ENCODE data around the gene PTPN5. TPM values are rescaled to one million over a fixed set of nuclear protein-coding genes. Genes with fewer than 3 reads are reported as not detected.

The PTPN5 gene
- total RNA-seq, 1 donor from 2014 or later = not detected

DNA sequence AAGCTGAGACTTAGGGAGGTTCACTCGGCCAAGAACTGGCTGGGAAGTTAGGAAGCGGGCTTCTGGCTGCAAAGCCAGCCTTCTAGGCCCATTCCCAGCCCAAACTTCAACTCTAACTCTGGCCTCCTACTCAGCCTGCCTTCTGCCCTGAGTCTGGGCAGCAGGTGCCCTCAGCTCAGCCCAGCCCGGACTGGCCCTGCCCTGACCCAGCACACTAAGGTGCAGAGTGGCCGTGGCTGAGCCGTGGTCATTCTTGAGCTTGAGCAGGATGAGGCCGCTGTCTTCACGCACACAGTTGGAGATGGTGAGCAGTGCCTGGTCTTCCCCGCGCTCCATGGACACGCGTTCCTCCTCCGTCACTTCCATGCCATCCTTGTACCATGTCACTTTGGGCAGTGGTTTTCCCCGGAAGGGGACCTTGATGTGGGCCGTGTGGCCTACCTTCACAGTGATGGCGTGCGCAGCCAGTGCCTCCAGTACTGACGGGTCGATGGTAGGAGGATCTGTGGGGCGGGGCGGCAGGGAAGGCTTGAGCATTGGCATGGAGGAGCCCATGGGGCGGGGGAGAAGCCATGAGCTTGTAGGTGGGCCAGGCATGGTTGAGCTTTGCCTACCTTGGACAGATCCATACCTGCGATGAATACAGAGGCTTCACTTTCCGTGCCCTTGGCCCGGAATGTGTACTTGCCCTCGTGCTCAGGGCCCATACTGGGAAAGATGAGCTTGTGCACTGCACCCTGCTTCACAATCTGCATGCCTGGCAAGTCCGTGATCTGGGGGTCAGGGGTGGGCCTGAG, 77.8 kb downstream of the PTPN5 start:
- H3K36me3 Mint-ChIP-seq (ENCODE audit: low read depth) = no peaks in the 10 kb centered on the region
- H3K4me3 Mint-ChIP-seq (ENCODE audit: low read depth) = no peak overlapping the region
- no peak for DNase-seq (ENCODE audit: low spot score)
- H3K27me3 Mint-ChIP-seq (ENCODE audit: low read depth) = peaks cover 16% of the 10 kb centered on the region
- H3K9me3 Mint-ChIP-seq = no peaks in the 10 kb centered on the region
- H3K27ac Mint-ChIP-seq = no peak overlapping the region
- H3K4me1 Mint-ChIP-seq (ENCODE audit: low read depth) = no peaks in the 10 kb centered on the region
- intact Hi-C loops (cut with micrococcal nuclease) = no loop called here

DNA sequence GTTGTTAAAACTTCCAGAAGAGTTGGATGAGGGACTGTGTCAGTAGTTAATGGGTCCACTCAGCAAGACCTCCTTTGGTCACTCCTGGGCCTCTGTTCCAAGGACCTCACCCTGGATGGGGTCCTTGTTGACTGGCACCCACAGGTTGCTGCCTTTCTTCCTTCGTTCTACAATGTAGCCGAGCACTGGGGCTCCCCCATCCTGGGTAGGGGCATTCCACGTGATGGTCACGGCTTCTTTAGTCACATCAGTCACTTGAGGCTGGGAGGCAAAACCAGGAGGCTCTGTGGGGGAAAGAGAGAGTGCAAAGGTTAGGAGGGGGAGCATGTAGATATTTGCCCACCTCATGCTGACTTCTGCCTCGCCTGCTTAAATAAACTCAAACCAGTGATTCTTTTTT, 81.1 kb downstream of the PTPN5 start:
- intact Hi-C loops (cut with micrococcal nuclease) = no loop called here
- no peak overlapping the region for H3K4me3 Mint-ChIP-seq (ENCODE audit: low read depth)
- no peak overlapping the region for H3K27ac Mint-ChIP-seq
- no peaks in the 10 kb centered on the region for H3K36me3 Mint-ChIP-seq (ENCODE audit: low read depth)
- H3K9me3 Mint-ChIP-seq = no peaks in the 10 kb centered on the region
- peaks cover 10% of the 10 kb centered on the region for H3K4me1 Mint-ChIP-seq (ENCODE audit: low read depth)
- DNase-seq (ENCODE audit: low spot score) = no peak
- peaks cover 31% of the 10 kb centered on the region for H3K27me3 Mint-ChIP-seq (ENCODE audit: low read depth)

- intact Hi-C loops (cut with micrococcal nuclease) = no loop called here
- DNase-seq (ENCODE audit: low spot score) = no peak
- H3K4me1 Mint-ChIP-seq (ENCODE audit: low read depth) = peaks cover 16% of the 10 kb centered on the region
- H3K27ac Mint-ChIP-seq = no peak overlapping the region
- no peak overlapping the region for H3K4me3 Mint-ChIP-seq (ENCODE audit: low read depth)
- H3K27me3 Mint-ChIP-seq (ENCODE audit: low read depth) = peaks cover 42% of the 10 kb centered on the region
- no peaks in the 10 kb centered on the region for H3K36me3 Mint-ChIP-seq (ENCODE audit: low read depth)
- no peaks in the 10 kb centered on the region for H3K9me3 Mint-ChIP-seq
These were observed 82.2 kb downstream of the PTPN5 start for GRCh38 chr11:18709414-18709813.

DNA sequence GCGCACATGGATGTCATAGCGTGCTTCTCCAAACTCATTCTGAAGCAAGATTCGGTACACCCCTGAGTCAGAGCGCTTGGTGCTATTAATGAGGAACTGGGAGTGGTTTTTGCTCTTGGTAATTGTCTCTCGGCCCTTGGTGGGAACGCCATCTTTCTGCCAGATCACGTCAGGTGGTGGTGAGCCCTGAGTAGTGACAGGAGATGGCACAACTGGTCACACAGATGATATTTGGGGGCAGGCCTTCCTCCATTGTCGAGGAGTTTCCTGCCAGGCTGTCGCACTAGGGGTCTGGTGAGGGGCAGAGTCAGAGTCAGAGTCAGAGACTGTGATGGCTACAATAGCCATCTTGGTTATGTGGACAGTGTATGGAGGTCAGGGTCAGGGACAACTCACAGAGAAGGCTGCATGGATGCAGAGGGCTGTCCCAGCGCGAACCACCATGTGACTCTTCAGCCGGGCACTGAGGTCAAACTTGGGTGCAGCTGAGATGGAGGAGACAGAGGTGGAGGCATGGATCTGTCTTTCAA, 83.7 kb downstream of the PTPN5 start:
- peaks cover 16% of the 10 kb centered on the region for H3K4me1 Mint-ChIP-seq (ENCODE audit: low read depth)
- no peak overlapping the region for H3K4me3 Mint-ChIP-seq (ENCODE audit: low read depth)
- DNase-seq (ENCODE audit: low spot score) = no peak
- H3K27me3 Mint-ChIP-seq (ENCODE audit: low read depth) = peaks cover 53% of the 10 kb centered on the region
- no peaks in the 10 kb centered on the region for H3K9me3 Mint-ChIP-seq
- no peak overlapping the region for H3K27ac Mint-ChIP-seq
- intact Hi-C loops (cut with micrococcal nuclease) = no loop called here
- H3K36me3 Mint-ChIP-seq (ENCODE audit: low read depth) = no peaks in the 10 kb centered on the region

- Mint-ChIP-seq H3K4me1 (ENCODE audit: low read depth) (peaks cover 16% of the 10 kb centered on the region), H3K27me3 (ENCODE audit: low read depth) (peaks cover 58% of the 10 kb centered on the region), H3K9me3 (no peaks in the 10 kb centered on the region), H3K27ac (peak overlapping the region; percentile 60), H3K4me3 (ENCODE audit: low read depth) (peak overlapping the region; percentile 85), H3K36me3 (ENCODE audit: low read depth) (no peaks in the 10 kb centered on the region)
- intact Hi-C loops (cut with micrococcal nuclease) = no loop called here
- DNase-seq (ENCODE audit: low spot score) = peak; percentile 20
These were observed 85.0 kb downstream of the PTPN5 start for GRCh38 chr11:18706330-18707243.

GRCh38 chr11:18705651-18706281, 85.8 kb downstream of the PTPN5 start:
- intact Hi-C loops (cut with micrococcal nuclease) = no loop called here
- H3K27me3 Mint-ChIP-seq (ENCODE audit: low read depth) = peaks cover 65% of the 10 kb centered on the region

GRCh38 chr11:18704698-18705097, 86.9 kb downstream of the PTPN5 start:
- no peak overlapping the region for H3K4me3 Mint-ChIP-seq (ENCODE audit: low read depth)
- no peaks in the 10 kb centered on the region for H3K36me3 Mint-ChIP-seq (ENCODE audit: low read depth)
- intact Hi-C loops (cut with micrococcal nuclease) = no loop called here
- no peaks in the 10 kb centered on the region for H3K9me3 Mint-ChIP-seq
- no peak overlapping the region for H3K27ac Mint-ChIP-seq
- DNase-seq (ENCODE audit: low spot score) = no peak
- H3K4me1 Mint-ChIP-seq (ENCODE audit: low read depth) = peaks cover 16% of the 10 kb centered on the region
- H3K27me3 Mint-ChIP-seq (ENCODE audit: low read depth) = peaks cover 67% of the 10 kb centered on the region

More at GRCh38 chr11:18705651-18706281, 85.8 kb downstream of the PTPN5 start:
- H3K36me3 Mint-ChIP-seq (ENCODE audit: low read depth) = no peaks in the 10 kb centered on the region
- peaks cover 16% of the 10 kb centered on the region for H3K4me1 Mint-ChIP-seq (ENCODE audit: low read depth)
- DNase-seq (ENCODE audit: low spot score) = no peak
- H3K9me3 Mint-ChIP-seq = no peaks in the 10 kb centered on the region
- H3K4me3 Mint-ChIP-seq (ENCODE audit: low read depth) = peak overlapping the region; percentile 23
- H3K27ac Mint-ChIP-seq = no peak overlapping the region

DNA sequence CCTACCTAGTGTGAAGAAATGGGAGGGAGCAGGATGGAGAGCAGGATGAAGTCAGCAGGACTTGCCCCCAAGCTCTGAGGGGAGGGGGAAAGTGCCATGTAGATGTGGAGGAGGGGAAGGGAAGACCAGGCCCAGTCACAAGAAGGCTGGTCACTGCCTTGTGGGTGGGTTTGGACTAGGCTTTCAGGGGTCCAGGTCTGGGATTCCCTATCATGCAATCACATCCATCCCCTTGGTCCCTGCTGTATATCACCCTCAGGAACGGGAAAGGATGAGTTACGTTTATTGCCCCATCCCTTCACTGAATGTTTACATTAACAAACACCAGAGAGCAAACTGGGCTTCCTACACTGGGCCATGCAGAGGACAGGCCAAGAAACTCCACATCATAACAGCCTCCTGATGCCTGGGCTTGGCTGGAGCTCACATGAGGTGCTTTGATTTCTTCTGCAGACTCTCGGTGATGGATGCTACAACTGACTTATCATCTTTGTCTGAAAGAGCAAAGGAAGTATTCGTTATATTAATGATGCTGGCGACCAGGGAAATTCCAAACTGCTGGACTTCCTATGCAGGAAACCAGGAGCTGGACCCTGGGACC, 87.5 kb downstream of the PTPN5 start:
- Mint-ChIP-seq H3K36me3 (ENCODE audit: low read depth) (no peaks in the 10 kb centered on the region), H3K27ac (no peak overlapping the region), H3K9me3 (no peaks in the 10 kb centered on the region), H3K4me3 (ENCODE audit: low read depth) (no peak overlapping the region), H3K27me3 (ENCODE audit: low read depth) (peaks cover 70% of the 10 kb centered on the region), H3K4me1 (ENCODE audit: low read depth) (peaks cover 21% of the 10 kb centered on the region)
- intact Hi-C loops (cut with micrococcal nuclease) = no loop called here
- DNase-seq (ENCODE audit: low spot score) = no peak

DNA sequence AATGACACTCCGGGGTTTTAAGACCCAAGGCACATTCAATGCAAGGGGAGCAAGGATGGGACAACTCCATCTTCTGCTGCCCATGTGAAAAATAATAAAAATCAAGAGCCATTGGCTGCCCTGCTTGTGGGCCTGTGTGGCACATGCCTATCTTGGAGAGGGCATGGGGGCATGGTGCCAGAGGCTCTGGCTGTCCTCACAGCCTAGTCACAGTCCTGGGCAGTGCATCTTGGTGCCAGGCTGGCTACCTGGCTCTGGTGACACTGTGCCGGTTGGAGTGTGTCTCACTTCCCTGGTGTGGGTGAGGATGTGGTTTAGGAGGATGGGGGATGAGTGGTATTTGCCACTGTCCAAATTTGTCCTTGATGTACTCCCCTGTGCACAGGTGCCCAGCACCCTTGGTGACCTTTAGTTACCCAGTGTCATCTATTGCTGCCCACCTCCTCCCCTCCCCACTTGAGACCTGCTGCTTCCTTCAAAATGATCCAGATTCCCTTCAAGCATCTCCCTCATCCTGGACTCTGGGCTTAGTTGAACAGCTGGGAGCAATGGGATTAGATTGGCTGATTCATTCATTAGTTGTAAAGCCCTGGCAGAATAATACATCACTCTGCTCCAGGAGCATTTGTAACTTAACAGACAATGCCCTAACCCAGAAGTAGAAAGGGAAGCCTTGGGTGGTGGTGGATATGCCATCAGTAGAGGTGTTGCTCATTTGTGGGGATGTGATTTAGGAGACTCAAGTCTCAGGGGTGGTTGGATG, 88.4 kb downstream of the PTPN5 start:
- Mint-ChIP-seq H3K4me3 (ENCODE audit: low read depth) (no peak overlapping the region), H3K27ac (no peak overlapping the region), H3K27me3 (ENCODE audit: low read depth) (peaks cover 66% of the 10 kb centered on the region), H3K36me3 (ENCODE audit: low read depth) (no peaks in the 10 kb centered on the region), H3K4me1 (ENCODE audit: low read depth) (peaks cover 23% of the 10 kb centered on the region), H3K9me3 (no peaks in the 10 kb centered on the region)
- intact Hi-C loops (cut with micrococcal nuclease) = no loop called here
- no peak for DNase-seq (ENCODE audit: low spot score)

GRCh38 chr11:18701614-18702216, 89.9 kb downstream of the PTPN5 start:
- intact Hi-C loops (cut with micrococcal nuclease) = no loop called here
- no peak overlapping the region for H3K4me3 Mint-ChIP-seq (ENCODE audit: low read depth)
- no peaks in the 10 kb centered on the region for H3K36me3 Mint-ChIP-seq (ENCODE audit: low read depth)
- H3K9me3 Mint-ChIP-seq = no peaks in the 10 kb centered on the region
- H3K4me1 Mint-ChIP-seq (ENCODE audit: low read depth) = peaks cover 22% of the 10 kb centered on the region
- H3K27me3 Mint-ChIP-seq (ENCODE audit: low read depth) = peaks cover 55% of the 10 kb centered on the region
- H3K27ac Mint-ChIP-seq = no peak overlapping the region
- no peak for DNase-seq (ENCODE audit: low spot score)

GRCh38 chr11:18700872-18701271, 90.7 kb downstream of the PTPN5 start:
- H3K27ac Mint-ChIP-seq = no peak overlapping the region

More at GRCh38 chr11:18700872-18701271, 90.7 kb downstream of the PTPN5 start:
- intact Hi-C loops (cut with micrococcal nuclease) = no loop called here
- no peak for DNase-seq (ENCODE audit: low spot score)
- peaks cover 50% of the 10 kb centered on the region for H3K27me3 Mint-ChIP-seq (ENCODE audit: low read depth)
- H3K4me3 Mint-ChIP-seq (ENCODE audit: low read depth) = no peak overlapping the region
- no peaks in the 10 kb centered on the region for H3K36me3 Mint-ChIP-seq (ENCODE audit: low read depth)
- H3K4me1 Mint-ChIP-seq (ENCODE audit: low read depth) = peaks cover 17% of the 10 kb centered on the region
- H3K9me3 Mint-ChIP-seq = no peaks in the 10 kb centered on the region

Measured in activated T-helper 2 cell treated with anti-CD3 and anti-CD28 coated beads, Interferon-gamma antibody, Interleukin-2, Interleukin-4, amounts not matched to agents 10 μg/mL and 5 μg/mL and 100 μg/mL, durations not matched to agents 14 hours and 24 hours and 36 hours (primary cell).